ENCODE data around the gene PTPRC. TPM values are rescaled to one million over a fixed set of nuclear protein-coding genes. Genes with fewer than 3 reads are reported as not detected.
"Not testable (repeated sequence)": the region's sequence is repeated elsewhere in the genome, so short reads cannot be mapped to it uniquely, and the experiment has no call there.

The PTPRC gene, protein sequence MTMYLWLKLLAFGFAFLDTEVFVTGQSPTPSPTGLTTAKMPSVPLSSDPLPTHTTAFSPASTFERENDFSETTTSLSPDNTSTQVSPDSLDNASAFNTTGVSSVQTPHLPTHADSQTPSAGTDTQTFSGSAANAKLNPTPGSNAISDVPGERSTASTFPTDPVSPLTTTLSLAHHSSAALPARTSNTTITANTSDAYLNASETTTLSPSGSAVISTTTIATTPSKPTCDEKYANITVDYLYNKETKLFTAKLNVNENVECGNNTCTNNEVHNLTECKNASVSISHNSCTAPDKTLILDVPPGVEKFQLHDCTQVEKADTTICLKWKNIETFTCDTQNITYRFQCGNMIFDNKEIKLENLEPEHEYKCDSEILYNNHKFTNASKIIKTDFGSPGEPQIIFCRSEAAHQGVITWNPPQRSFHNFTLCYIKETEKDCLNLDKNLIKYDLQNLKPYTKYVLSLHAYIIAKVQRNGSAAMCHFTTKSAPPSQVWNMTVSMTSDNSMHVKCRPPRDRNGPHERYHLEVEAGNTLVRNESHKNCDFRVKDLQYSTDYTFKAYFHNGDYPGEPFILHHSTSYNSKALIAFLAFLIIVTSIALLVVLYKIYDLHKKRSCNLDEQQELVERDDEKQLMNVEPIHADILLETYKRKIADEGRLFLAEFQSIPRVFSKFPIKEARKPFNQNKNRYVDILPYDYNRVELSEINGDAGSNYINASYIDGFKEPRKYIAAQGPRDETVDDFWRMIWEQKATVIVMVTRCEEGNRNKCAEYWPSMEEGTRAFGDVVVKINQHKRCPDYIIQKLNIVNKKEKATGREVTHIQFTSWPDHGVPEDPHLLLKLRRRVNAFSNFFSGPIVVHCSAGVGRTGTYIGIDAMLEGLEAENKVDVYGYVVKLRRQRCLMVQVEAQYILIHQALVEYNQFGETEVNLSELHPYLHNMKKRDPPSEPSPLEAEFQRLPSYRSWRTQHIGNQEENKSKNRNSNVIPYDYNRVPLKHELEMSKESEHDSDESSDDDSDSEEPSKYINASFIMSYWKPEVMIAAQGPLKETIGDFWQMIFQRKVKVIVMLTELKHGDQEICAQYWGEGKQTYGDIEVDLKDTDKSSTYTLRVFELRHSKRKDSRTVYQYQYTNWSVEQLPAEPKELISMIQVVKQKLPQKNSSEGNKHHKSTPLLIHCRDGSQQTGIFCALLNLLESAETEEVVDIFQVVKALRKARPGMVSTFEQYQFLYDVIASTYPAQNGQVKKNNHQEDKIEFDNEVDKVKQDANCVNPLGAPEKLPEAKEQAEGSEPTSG (N-terminal part only)
- total RNA-seq, result 11.4 TPM
- long read RNA-seq, partial matches to known transcripts, result 1 of 3 reads
- long read RNA-seq, other reads (novel, unspliced or antisense), result 2 of 3 reads

GRCh38 chr1:198638894-198639635 is at the start of gene PTPRC:
TSS of gene PTPRC (plus strand) at chr1:198639040. CDS start at chr1:198639269, 229 bp downstream.
- DNase-seq (ENCODE audit: low spot score), result no peak
- intact Hi-C loops (cut with DNase I), result no loop called here

DNA sequence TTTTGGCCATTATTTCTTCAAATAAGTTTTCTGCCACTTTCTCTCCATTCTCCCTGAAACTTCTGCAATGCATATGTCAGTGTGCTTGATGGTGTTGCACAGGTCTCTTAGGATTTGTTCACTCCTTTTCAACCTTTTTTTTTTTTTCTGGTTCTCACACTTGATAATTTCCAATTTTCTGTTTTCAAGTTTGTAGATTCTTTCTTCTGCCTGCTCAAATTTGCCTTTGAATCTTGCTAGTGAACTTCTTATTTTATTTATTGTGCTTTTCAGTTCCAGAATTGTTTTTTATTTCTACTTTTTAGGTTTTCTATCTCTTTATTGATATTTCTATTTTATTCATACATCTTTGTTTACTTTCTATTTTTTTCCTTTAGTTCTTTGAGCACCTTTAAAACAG is 48.4 kb upstream of the PTPRC start:
- intact Hi-C loops (cut with DNase I), result no loop called here
- DNase-seq (ENCODE audit: low spot score), result no peak

- intact Hi-C loops (cut with DNase I), result no loop called here
- DNase-seq (ENCODE audit: low spot score), result no peak
Observed at GRCh38 chr1:198595765-198596164, 43.1 kb upstream of the PTPRC start.

DNA sequence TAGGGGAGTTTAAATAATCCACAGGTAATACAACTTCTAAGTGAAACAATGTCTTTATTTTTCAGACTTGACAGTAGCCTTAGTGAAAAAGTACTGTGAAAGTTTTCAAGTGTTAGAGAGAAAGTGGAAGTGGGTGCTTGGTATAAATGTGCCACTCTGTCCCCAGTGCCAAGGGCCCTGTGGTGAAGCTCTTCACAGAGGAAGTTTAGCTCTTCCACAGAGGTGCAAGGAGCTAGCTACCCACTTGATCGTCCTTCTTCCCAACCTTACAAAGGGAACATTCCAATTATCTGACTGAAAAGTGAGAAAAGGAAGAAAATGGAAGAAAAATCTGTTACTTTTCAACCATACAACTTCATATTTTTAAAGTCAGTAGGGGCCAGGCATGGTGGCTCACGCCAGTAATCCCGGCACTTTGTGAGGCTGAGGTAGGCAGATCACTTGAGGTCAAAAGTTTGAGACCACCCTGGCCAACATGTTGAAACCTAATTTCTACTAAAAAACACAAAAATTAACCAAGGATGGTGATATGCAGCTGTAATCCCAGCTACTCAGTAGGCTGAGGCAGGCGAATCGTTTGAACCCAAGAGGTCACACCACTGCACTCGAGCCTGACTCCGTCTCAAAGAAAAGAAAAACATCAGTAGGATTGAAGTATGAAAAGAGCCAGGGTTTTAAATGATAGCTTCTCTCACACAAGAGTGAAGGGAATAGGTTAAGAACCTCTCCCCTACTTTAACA is 41.0 kb upstream of the PTPRC start:
- intact Hi-C loops (cut with DNase I), result no loop called here
- no peak for DNase-seq (ENCODE audit: low spot score)

DNA sequence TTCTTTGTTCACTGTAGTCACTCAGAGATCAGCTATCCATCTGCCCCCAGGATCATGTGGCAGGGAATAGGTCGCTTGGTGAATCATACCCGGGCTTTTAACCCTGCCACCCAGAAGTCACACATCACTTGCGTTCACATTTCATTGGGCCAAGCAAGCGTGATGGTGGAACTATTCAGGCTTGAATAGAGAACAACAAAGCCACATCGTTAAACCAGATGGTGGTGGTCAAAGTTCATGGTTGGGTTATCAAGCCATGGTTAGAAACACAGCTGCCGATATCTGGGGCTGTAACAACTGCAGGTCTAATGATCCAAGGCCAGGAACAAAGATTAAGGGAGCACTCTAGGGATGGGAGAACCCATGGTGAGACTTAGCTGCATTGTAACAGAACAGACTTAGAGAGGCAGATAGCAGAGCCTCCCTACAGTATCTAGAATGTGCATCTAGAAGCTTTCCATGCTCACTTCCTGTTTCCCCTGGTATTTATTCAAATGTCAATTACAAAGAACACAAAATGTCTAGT is 40.0 kb upstream of the PTPRC start:
- DNase-seq (ENCODE audit: low spot score), result no peak
- intact Hi-C loops (cut with DNase I), result no loop called here

DNA sequence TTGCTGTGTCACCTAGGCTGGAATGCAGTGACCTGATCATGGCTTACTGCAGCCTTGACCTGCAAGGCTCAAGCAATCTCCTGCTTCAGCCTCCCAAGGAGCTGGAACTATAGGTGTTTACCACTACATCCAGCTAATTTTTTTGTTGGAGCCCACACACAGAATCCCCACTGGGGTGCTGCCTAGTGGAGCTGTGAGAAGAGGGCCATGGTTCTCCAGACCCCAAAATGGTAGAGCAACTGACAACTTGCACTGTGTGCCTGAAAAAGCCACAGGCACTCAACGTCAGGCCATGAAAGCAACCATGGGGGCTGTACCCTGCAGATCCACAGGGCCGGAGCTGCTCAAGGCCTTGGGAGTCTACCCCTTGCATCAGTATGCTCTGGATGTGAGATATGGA is 39.1 kb upstream of the PTPRC start:
- no peak for DNase-seq (ENCODE audit: low spot score)
- intact Hi-C loops (cut with DNase I), result no loop called here

DNA sequence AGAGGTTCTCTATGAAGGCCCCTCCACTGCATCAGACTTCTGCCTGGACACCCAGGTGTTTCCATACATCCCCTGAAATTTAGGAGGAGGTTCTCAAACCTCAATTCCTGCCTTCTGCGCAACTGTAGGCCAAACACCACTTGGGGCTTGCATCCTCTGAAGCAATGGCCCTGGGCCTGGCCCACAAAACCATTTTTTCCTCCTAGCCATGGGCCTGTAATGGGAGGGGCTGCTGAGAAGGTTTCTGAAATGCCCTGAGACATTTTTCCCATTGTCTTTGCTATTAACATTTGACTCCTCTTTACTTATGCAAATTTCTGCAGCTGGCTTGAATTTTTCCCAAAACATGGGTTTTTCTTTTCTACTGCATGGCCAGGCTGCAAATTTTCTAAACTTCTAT is 37.9 kb upstream of the PTPRC start:
- no peak for DNase-seq (ENCODE audit: low spot score)
- intact Hi-C loops (cut with DNase I), result no loop called here

GRCh38 chr1:198601310-198601709 is 37.5 kb upstream of the PTPRC start:
- DNase-seq (ENCODE audit: low spot score); intact Hi-C loops (cut with DNase I): not testable (repeated sequence)

DNA sequence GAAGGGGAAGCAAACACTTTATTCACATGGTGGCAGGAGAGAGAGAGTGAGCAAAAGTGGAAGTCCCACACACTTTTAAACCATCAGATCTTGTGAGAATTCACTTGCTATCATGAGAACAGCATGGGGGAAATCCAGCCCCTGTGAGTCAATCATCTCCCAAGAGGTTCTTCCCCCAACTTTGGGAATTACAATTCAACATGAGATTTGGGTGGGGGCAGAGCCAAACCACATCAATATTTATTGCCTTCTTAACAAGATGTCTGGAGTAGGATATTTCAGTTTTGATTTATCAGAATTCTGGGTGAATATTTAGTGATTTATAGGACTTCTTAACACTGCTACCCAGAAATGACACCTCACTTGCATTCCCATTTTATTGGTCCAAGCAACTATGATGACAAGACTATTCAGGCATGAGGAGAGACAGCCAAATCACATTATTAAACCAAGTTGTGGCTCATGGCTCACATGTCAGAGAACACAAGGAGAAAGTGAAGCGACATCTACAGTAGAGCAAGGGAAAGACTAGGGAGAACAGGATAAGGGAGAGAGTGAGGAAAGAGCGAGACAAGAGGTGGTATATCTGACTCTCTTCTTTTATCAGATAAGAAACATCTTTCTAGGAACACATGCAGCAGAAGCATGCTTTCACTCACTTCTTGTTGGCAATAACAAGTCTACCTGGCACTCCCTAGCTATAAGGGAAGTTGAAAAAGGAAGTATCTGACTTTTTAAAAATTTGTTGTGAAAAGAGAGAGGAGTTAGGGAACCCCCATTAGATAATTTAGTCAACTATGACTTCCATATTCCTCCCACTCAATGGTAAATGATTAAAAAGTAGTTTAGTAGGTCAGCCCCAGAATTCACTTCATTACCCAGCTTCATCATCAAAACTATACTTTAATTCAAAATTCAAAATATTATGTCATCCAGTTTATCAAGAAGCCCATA is 36.6 kb upstream of the PTPRC start:
- intact Hi-C loops (cut with DNase I), result no loop called here
- DNase-seq (ENCODE audit: low spot score), result no peak

- intact Hi-C loops (cut with DNase I), result no loop called here
- no peak for DNase-seq (ENCODE audit: low spot score)
Observed at GRCh38 chr1:198604975-198605374, 33.9 kb upstream of the PTPRC start.

GRCh38 chr1:198605406-198605805 is 33.4 kb upstream of the PTPRC start:
- intact Hi-C loops (cut with DNase I), result no loop called here
- no peak for DNase-seq (ENCODE audit: low spot score)

GRCh38 chr1:198606020-198606438 is 32.8 kb upstream of the PTPRC start:
- no peak for DNase-seq (ENCODE audit: low spot score)
- intact Hi-C loops (cut with DNase I), result no loop called here

- intact Hi-C loops (cut with DNase I), result no loop called here
Observed at GRCh38 chr1:198607714-198608113, 31.1 kb upstream of the PTPRC start.

GRCh38 chr1:198610362-198610761 is 28.5 kb upstream of the PTPRC start:
- DNase-seq (ENCODE audit: low spot score), result no peak
- intact Hi-C loops (cut with DNase I), result no loop called here

More at GRCh38 chr1:198607714-198608113, 31.1 kb upstream of the PTPRC start:
- no peak for DNase-seq (ENCODE audit: low spot score)

DNA sequence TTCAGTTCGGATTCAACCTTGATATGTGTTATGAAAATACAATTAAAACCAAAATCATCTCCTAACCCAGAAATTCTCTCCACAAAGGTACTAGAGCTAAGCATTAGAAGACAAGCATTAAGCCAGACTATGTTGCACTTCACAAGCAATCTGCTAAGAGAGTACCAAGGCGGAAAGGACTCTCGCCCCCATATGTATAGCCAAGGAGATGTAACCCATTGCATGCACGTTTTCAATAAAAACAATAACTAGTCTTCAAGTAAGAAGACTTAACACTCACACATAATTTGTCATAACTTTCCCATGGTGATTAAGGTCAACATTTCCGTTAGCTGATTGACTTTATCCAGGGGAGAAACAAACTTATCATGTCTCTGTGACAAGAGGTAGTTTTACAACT is 27.6 kb upstream of the PTPRC start:
- intact Hi-C loops (cut with DNase I), result no loop called here

GRCh38 chr1:198612471-198613260 is 26.2 kb upstream of the PTPRC start:
- intact Hi-C loops (cut with DNase I), result no loop called here
- no peak for DNase-seq (ENCODE audit: low spot score)

More for the DNA sequence above, 27.6 kb upstream of the PTPRC start:
- no peak for DNase-seq (ENCODE audit: low spot score)
